HUES64 (cell line): ENCODE data around the gene MAP3K19. TPM values are rescaled to one million over a fixed set of nuclear protein-coding genes. Genes with fewer than 3 reads are reported as not detected.
"Not testable (repeated sequence)": the region's sequence is repeated elsewhere in the genome, so short reads cannot be mapped to it uniquely, and the experiment has no call there.

ENCODE experiments used
- H3K27ac ChIP-seq: 2 replicates; pipeline ENCODE4 v1.7.0; 2013; ENCODE audit warnings: low read depth, low read length, inconsistent platforms
- H3K27me3 ChIP-seq: 2 replicates; pipeline ENCODE4 v1.6.1; 2013; ENCODE audit warnings: mild to moderate bottlenecking, low read length; ENCODE audit not compliant: insufficient read depth
- H3K36me3 ChIP-seq: 2 replicates; pipeline ENCODE4 v1.6.1; 2013; ENCODE audit warnings: mild to moderate bottlenecking, low read length; ENCODE audit not compliant: insufficient read depth
- H3K4me1 ChIP-seq: 2 replicates; pipeline ENCODE4 v1.6.1; 2013; ENCODE audit warnings: mild to moderate bottlenecking, low read length, moderate library complexity; ENCODE audit not compliant: insufficient read depth
- H3K4me3 ChIP-seq: 2 replicates; pipeline ENCODE4 v1.5.1; 2013; ENCODE audit warnings: mild to moderate bottlenecking, low read length, moderate library complexity
- H3K9ac ChIP-seq: 2 replicates; pipeline ENCODE4 v1.6.1; 2013; ENCODE audit warnings: mild to moderate bottlenecking, low read depth, low read length
- H3K9me3 ChIP-seq: 2 replicates; pipeline ENCODE4 v1.6.1; 2013; ENCODE audit warnings: low read depth, low read length; ENCODE audit not compliant: insufficient read depth
- WGBS: fragments of 150-250, 120-280 bp; methylation state at CpG from one replicate; pipeline ENCODE4 v1.1.7; 2013; ENCODE audit warnings: missing lambda C conversion rate; 5-methylcytosine and 5-hydroxymethylcytosine counted together
- polyA plus RNA-seq, 2 experiments: library from polyadenylated mRNA; stranded (reverse); fragments of 50-300 nt; gene quantifications; one replicate each; pipeline ENCODE4 v1.2.3, GENCODE V29; 2013

MAP3K19 gene
- not detected for polyA plus RNA-seq (2013, experiment 1 of 2)
- not detected for polyA plus RNA-seq (2013, experiment 2 of 2)

DNA sequence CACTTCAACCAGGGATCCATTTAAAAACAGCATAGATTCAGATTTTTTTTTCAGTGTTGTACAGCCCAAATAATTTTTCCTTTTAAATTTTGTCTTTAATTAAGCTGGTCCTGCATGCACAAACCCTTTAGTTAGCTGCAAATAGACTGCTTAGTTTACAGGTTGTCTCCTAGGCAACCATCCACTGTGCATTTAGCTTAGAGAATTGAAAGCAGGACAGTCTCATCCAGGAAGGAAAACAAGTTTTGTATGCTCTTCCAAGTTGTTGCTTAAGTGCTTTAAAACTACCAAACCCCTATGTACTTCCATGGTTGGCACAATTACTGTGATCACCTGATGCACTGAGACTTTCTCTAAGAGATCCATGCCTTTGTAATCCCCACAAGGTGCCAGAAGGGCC, at the start of gene MAP3K19:
Gene MAP3K19, minus strand, starts transcription at position 148 of the 400 bp plus-strand sequence. CDS start 22,800 bp downstream, outside the sequence.
- no peaks in the 10 kb centered on the region for H3K36me3 ChIP-seq
- H3K27me3 ChIP-seq, result no peaks in the 10 kb centered on the region
- no peaks in the 10 kb centered on the region for H3K9me3 ChIP-seq
- H3K4me3 ChIP-seq, result no peak within 1 kb of the TSS
- H3K9ac ChIP-seq, result no peak within 1 kb of the TSS
- no peak within 1 kb of the TSS for H3K27ac ChIP-seq
- 0 out of 2 replicates have a peak, but pooled peaks cover 3% of the 10 kb centered on the region for H3K4me1 ChIP-seq

DNA sequence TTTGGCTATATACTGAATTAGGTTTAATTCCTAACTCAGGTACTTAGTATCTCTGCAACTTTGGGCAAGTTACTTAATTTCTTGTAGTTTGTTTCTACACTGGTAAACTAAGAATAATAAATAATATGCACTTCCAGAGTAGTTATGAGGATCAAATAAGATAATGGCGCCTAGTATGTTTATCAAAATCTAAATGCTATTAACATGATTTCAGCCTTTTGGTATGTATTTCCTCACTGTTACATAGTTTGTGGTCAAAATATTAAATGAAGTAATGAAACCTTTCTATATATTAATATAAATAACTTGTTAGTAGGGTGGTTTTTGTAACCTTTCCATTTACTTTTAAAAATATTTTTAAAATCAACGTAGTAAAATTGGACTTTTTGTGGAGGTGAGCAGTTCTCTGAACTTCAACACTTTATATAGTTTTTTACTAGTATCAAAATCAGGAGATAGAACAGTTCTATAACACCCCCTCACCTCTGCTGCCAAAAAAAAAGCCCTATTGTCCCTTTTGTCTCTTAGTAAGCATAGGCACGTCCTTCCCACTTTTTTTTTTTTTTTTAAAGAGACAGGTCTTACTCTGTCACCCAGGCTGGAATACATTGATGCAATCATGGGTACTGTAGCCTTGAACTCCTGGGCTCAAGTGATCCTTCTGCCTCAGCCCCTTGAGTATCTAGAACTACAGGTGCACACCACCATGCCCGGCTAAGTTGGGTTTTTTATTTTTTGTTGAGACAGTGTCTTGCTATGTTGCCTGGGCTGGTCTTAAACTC, 49.6 kb upstream of the MAP3K19 start:
- H3K4me3 ChIP-seq, result no peak overlapping the region
- no peak overlapping the region for H3K9ac ChIP-seq
- no peaks in the 10 kb centered on the region for H3K27me3 ChIP-seq
- H3K9me3 ChIP-seq, result no peaks in the 10 kb centered on the region
- no peaks in the 10 kb centered on the region for H3K4me1 ChIP-seq
- WGBS, result 80% methylated on average over 2 of the region's 4 CpGs
- H3K36me3 ChIP-seq, result peaks cover 31% of the 10 kb centered on the region
- no peak overlapping the region for H3K27ac ChIP-seq

- Histone ChIP-seq H3K9me3 (no peaks in the 10 kb centered on the region), H3K27ac (no peak overlapping the region), H3K27me3 (no peaks in the 10 kb centered on the region), H3K4me3 (no peak overlapping the region), H3K4me1 (no peaks in the 10 kb centered on the region), H3K36me3 (peaks cover 29% of the 10 kb centered on the region), H3K9ac (no peak overlapping the region)
- 93% methylated on average over 1 of the region's 3 CpGs for WGBS
Observed at GRCh38 chr2:135095591-135095990, 48.3 kb upstream of the MAP3K19 start.

- no peak overlapping the region for H3K4me3 ChIP-seq
- no peaks in the 10 kb centered on the region for H3K9me3 ChIP-seq
- no peak overlapping the region for H3K9ac ChIP-seq
- no peak overlapping the region for H3K27ac ChIP-seq
- H3K36me3 ChIP-seq, result peaks cover 29% of the 10 kb centered on the region
- H3K27me3 ChIP-seq, result no peaks in the 10 kb centered on the region
- WGBS, result 98% methylated on average over 2 of the region's 2 CpGs
- H3K4me1 ChIP-seq, result no peaks in the 10 kb centered on the region
Observed at GRCh38 chr2:135094508-135094907, 47.3 kb upstream of the MAP3K19 start.

DNA sequence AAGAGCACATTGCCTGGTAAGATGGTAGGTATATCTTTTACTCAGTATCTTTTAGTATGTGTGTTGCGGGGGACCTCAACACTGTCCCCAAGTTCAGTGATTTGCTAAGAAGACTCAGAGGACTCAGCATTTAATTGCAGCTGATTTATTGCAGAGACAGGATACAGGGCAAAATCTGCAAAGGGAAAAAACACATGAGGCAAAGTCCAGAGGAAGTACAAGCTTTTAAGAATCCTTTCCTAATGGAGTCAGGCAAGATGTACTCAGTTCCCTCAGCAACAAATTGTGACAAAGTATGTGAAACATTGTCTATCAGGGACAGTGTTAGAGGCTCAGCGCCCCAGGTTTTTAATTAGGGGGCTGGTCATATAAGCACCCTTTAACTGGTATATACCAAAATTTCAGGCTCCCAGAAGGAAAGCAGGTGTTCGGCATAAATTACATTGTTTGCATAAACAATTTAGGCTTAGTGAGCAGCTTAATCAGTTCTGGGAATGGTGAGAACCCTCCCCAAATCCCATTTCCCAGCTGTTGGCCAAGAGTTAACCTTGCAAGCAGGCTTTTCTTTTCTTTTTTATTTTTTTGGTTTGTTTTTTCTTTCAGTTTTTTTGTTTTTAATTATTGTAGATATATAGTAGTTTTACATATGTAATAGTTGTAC, 46.6 kb upstream of the MAP3K19 start:
- Histone ChIP-seq H3K9ac (no peak overlapping the region), H3K9me3 (no peaks in the 10 kb centered on the region), H3K27me3 (no peaks in the 10 kb centered on the region), H3K27ac (no peak overlapping the region), H3K4me3 (no peak overlapping the region), H3K4me1 (no peaks in the 10 kb centered on the region), H3K36me3 (peaks cover 29% of the 10 kb centered on the region)
- WGBS, result 90% methylated on average over 3 of the region's 3 CpGs

- peaks cover 29% of the 10 kb centered on the region for H3K36me3 ChIP-seq
- H3K9me3 ChIP-seq, result no peaks in the 10 kb centered on the region
- H3K9ac ChIP-seq, result no peak overlapping the region
- no peaks in the 10 kb centered on the region for H3K27me3 ChIP-seq
- no peak overlapping the region for H3K4me3 ChIP-seq
- no peaks in the 10 kb centered on the region for H3K4me1 ChIP-seq
- H3K27ac ChIP-seq, result no peak overlapping the region
Observed at GRCh38 chr2:135093193-135093592, 45.9 kb upstream of the MAP3K19 start.

GRCh38 chr2:135091681-135092080, 44.4 kb upstream of the MAP3K19 start:
- Histone ChIP-seq H3K36me3 (peaks cover 29% of the 10 kb centered on the region), H3K27ac (no peak overlapping the region), H3K9me3 (no peaks in the 10 kb centered on the region), H3K27me3 (no peaks in the 10 kb centered on the region), H3K4me1 (no peaks in the 10 kb centered on the region), H3K9ac (no peak overlapping the region), H3K4me3 (no peak overlapping the region)
- WGBS, result no CpG with 5 or more reads among the region's 1 CpG

GRCh38 chr2:135089597-135089996, 42.4 kb upstream of the MAP3K19 start:
- not testable (repeated sequence) for H3K27ac ChIP-seq, H3K9ac ChIP-seq, H3K4me1 ChIP-seq, H3K27me3 ChIP-seq, H3K4me3 ChIP-seq, H3K9me3 ChIP-seq
- 95% methylated on average over 4 of the region's 4 CpGs for WGBS
- peaks cover 19% of the 10 kb centered on the region for H3K36me3 ChIP-seq

GRCh38 chr2:135086222-135086621, 39.0 kb upstream of the MAP3K19 start:
- Histone ChIP-seq H3K27ac (no peak overlapping the region), H3K9me3 (no peaks in the 10 kb centered on the region), H3K27me3 (no peaks in the 10 kb centered on the region), H3K36me3 (no peaks in the 10 kb centered on the region), H3K4me1 (no peaks in the 10 kb centered on the region), H3K9ac (no peak overlapping the region), H3K4me3 (no peak overlapping the region)
- 100% methylated on average over 1 of the region's 2 CpGs for WGBS

DNA sequence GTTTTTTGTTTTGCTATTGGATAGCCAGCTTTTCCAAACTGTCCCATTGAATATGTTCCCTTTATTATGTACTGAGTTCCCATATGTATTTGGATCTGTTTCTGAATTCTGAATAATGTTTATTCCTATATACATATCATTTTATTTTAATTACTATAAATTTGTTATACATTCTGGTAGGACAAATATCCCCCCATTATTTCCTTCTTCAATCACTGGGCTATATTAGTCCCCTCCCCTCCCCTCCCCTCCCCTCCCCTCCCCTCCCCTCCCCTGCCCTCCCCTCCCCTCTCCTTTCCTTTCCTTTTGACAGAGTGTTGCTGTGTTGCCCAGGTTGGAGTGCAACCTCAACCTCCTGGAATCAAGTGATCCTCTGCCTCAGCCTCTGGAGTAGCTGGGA, 31.2 kb upstream of the MAP3K19 start:
- Histone ChIP-seq H3K9me3 (peaks cover 9% of the 10 kb centered on the region), H3K4me3 (no peak overlapping the region), H3K27ac (no peak overlapping the region), H3K27me3 (no peaks in the 10 kb centered on the region), H3K36me3 (peaks cover 7% of the 10 kb centered on the region; the same call in 1 of the 2 replicates), H3K4me1 (no peaks in the 10 kb centered on the region), H3K9ac (no peak overlapping the region)

- Histone ChIP-seq H3K27me3 (no peaks in the 10 kb centered on the region), H3K4me1 (no peaks in the 10 kb centered on the region), H3K4me3 (no peak overlapping the region), H3K9me3 (peaks cover 27% of the 10 kb centered on the region), H3K36me3 (peaks cover 15% of the 10 kb centered on the region), H3K27ac (no peak overlapping the region), H3K9ac (no peak overlapping the region)
- WGBS, result 80% methylated on average over 1 of the region's 2 CpGs
Observed at GRCh38 chr2:135076556-135076955, 29.3 kb upstream of the MAP3K19 start.
